Thoracic aorta (tissue), 2 donors: Measurements from ENCODE around the gene MYT1. TPM values are rescaled to one million over a fixed set of nuclear protein-coding genes. Genes with fewer than 3 reads are reported as not detected.

Experiments
- ATAC-seq: fragments of 150-250 bp; one replicate; pipeline ENCODE4 v1.8.0; 2017; ENCODE audit warnings: low read depth; ENCODE audit not compliant: insufficient number of reproducible peaks, low FRiP score
- DNase-seq: peaks from one replicate; pipeline ENCODE4 v3.0.0-alpha.2; 2020; ENCODE audit warnings: low spot score
- H3K27ac ChIP-seq, 2 donors: fragments of 200-600 bp; sonication (generic); 1 replicate in 1 of 2; 2 replicates in 1 of 2; pipeline ENCODE4 v1.5.1; 2016; ENCODE audit warnings: mild to moderate bottlenecking in 2 of 2, moderate library complexity in 2 of 2
- H3K27me3 ChIP-seq: fragments of 200-600 bp; sonication (generic); replicated peaks from 2 replicates; pipeline ENCODE4 v1.6.0; 2016; ENCODE audit warnings: mild to moderate bottlenecking; ENCODE audit not compliant: insufficient read depth
- H3K36me3 ChIP-seq: fragments of 200-600 bp; sonication (generic); one replicate; pipeline ENCODE4 v1.5.1; 2016
- H3K4me1 ChIP-seq, 2 donors: fragments of 200-600 bp; sonication (generic); 1 replicate in 1 of 2; 2 replicates in 1 of 2; pipeline versions ENCODE4 v1.5.1 to v1.6.0; 2016; ENCODE audit warnings: low read depth in 2 of 2, mild to moderate bottlenecking in 1 of 2; ENCODE audit not compliant: control insufficient read depth in 1 of 2
- H3K4me3 ChIP-seq: fragments of 200-600 bp; sonication (generic); 2 replicates; pipeline ENCODE4 v1.5.1; 2016; ENCODE audit warnings: mild to moderate bottlenecking
- H3K9me3 ChIP-seq: fragments of 200-600 bp; sonication (generic); 2 replicates; pipeline ENCODE4 v1.5.1; 2016
- total RNA-seq, 2 donors: library from RNA; depleted of rRNA; stranded (reverse); fragments of >200 nt; gene quantifications; one replicate each; pipeline versions ENCODE4 v1.1.0 to v1.2.3, GENCODE V29; 2016
- TF ChIP-seq, protein P1 (sequence below): fragments of 200-600 bp; sonication (generic); IDR thresholded peaks from one replicate; pipeline ENCODE4 v1.5.1; 2019; ENCODE audit warnings: antibody characterized with exemption

MYT1 gene
- total RNA-seq, 2 donors from 2014 or later = not detected

DNA sequence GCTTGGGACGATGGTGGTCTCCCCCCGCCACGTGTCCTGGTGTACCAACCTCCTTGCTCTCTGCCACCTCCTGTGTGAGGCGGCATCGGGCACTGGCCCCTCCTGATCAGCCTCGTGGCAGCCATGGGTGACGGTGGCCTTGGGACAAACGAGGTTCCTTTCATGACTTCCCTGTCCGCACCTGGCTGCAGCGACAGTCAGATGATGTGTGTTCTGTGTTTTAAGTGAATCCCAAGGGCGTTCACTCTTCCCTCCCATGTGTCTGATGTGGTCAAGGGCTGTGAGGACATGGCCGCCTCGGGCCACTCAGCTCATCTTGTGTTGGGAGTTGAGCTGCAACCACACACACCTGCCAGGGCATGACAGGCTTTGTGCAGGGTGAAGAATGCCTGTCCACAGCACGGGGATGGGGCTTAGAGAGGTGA lies 60.9 kb downstream of the MYT1 start:
- Histone ChIP-seq H3K9me3 (no peaks in the 10 kb centered on the region), H3K27me3 (no peaks in the 10 kb centered on the region), H3K4me1 (peaks cover 0 to 14% of the 10 kb centered on the region in 2 donors), H3K36me3 (no peaks in the 10 kb centered on the region), H3K27ac (no peak overlapping the region), H3K4me3 (no peak overlapping the region)
- ATAC-seq (no peak), DNase-seq (no peak)
- TF ChIP-seq, protein P1, sequence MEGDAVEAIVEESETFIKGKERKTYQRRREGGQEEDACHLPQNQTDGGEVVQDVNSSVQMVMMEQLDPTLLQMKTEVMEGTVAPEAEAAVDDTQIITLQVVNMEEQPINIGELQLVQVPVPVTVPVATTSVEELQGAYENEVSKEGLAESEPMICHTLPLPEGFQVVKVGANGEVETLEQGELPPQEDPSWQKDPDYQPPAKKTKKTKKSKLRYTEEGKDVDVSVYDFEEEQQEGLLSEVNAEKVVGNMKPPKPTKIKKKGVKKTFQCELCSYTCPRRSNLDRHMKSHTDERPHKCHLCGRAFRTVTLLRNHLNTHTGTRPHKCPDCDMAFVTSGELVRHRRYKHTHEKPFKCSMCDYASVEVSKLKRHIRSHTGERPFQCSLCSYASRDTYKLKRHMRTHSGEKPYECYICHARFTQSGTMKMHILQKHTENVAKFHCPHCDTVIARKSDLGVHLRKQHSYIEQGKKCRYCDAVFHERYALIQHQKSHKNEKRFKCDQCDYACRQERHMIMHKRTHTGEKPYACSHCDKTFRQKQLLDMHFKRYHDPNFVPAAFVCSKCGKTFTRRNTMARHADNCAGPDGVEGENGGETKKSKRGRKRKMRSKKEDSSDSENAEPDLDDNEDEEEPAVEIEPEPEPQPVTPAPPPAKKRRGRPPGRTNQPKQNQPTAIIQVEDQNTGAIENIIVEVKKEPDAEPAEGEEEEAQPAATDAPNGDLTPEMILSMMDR = no peak

DNA sequence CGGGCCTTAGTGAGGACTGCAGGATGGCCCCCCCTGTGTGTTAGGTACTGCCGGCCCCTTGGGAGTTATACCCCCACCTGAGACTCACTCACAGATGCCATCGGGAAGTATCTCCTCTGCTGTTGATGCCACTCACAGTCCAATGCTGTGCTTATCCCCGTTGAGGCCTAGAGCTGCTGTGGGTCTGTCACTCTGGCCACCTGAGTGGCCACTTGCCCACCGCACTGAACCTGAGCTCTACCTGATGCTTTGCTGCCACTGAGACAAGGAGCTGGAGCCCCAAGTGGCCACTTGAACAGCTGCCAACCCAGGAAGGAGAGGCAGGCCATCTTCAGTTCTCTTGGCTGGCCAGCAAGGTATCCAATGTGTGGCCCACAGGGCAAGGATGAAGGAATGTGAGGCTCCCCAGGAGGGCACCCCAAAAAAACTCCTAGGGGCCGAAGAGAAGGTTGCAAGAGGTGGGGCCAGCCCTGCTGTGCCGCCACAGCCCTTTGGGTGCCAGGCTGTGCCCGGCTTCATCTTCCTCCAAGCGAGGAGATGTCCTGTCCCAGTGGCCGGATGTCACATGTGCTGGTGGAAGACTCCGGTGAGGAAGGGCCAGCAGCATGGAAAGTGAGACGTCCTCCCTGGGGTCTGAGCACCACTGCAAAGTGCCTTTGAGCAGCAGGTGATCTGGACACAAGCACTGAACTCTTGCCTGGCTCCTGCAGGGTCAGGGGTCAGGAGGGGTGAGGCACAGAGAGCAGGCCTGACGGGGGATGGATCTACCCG lies 61.8 kb downstream of the MYT1 start:
- no peaks in the 10 kb centered on the region for H3K27me3 ChIP-seq
- H3K27ac ChIP-seq = no peak overlapping the region
- no peaks in the 10 kb centered on the region for H3K36me3 ChIP-seq
- H3K4me1 ChIP-seq = peaks cover 0 to 14% of the 10 kb centered on the region in 2 donors
- ATAC-seq (no peak), DNase-seq (no peak)
- H3K4me3 ChIP-seq = no peak overlapping the region
- TF ChIP-seq, protein P1 = no peak
- H3K9me3 ChIP-seq = no peaks in the 10 kb centered on the region

DNA sequence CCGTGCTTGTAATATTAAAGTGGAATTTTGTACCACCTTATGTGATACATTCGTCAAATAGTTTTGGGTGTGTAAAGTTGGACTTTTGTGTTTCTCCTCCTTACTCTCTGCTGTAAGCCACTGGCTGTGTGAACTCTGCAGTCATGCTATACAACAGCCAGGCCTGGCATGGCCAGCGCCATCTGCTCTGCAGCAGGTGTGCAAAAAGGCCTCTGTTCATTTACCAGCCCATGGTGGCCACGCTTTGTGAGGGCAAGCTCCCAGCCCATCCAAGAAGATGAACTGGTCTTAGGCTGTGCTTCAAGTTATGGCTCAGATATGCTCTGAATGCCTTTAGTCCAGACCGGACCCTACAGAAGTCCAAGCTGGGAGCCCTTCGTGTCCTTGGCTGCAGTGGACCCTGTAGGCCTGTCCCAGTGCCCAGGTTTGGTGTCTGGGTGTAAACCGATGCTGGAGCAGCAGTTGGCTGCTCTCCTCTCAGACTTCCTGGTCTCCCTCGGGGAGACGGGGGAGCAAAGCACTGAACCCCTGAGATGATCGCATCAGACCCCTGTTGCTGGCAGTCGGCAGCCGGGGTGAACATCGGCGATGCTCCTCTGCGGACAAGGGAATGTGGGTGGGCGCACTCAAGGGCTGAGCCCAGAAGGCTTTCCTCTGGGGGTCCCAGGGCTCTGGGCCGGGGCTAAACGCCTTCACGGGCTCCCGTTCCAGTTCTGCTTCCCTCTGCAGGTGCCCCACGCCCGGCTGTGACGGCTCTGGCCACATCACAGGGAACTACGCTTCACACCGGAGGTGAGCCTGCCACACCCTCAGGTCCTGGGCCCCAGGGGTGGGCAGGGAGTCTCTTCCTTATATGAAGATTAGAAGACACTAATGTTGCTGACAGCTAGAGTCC lies 62.7 kb downstream of the MYT1 start:
- no peak for ATAC-seq
- no peak overlapping the region for H3K4me3 ChIP-seq

DNA sequence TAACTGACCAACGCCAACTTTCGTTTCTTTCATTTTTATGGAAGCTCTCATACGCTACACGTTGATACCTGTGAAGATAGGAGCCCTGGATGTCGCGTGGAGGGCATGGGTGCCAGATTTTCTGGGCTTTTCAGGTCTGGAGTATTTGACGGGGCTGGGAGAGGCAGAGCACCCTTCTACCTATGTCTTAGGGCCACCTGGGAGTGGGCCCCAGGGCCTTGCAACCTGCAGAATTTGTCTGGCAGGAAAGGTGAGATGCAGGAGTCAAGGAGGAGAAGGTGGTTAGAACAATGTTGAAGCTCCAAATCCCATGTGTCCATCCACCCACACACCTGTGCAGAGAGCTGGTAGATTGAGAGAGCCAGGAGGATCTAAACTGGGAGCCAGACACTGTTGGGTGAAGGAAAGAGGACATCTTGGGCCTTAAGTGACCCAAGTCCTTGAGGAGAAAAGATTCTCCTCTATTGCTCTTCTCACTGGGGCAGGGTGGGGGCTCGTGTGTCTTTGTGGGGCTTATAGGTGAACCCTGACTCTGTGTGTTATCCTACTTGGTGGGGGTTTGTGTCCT lies 63.9 kb downstream of the MYT1 start:
- H3K9me3 ChIP-seq = no peaks in the 10 kb centered on the region
- H3K4me3 ChIP-seq = no peak overlapping the region
- H3K36me3 ChIP-seq = no peaks in the 10 kb centered on the region
- DNase-seq (no peak), ATAC-seq (no peak)
- no peaks in the 10 kb centered on the region for H3K27me3 ChIP-seq
- TF ChIP-seq, protein P1 = no peak
- H3K4me1 ChIP-seq = peaks cover 0 to 2% of the 10 kb centered on the region in 2 donors
- no peak overlapping the region for H3K27ac ChIP-seq

More for the DNA sequence above, 62.7 kb downstream of the MYT1 start:
- Histone ChIP-seq H3K9me3 (no peaks in the 10 kb centered on the region), H3K27me3 (no peaks in the 10 kb centered on the region), H3K36me3 (no peaks in the 10 kb centered on the region), H3K4me1 (peaks cover 0 to 14% of the 10 kb centered on the region in 2 donors), H3K27ac (no peak overlapping the region)
- TF ChIP-seq, protein P1 = no peak
- DNase-seq = no peak
